GM12878 (cell line): ENCODE measurements around the gene TAS2R14. TPM values are rescaled to one million over a fixed set of nuclear protein-coding genes. Genes with fewer than 3 reads are reported as not detected.

Experiments used
- ATAC-seq: fragments of 200-7000 bp; cut with Tn5 transposase; 3 replicates; pipeline ENCODE4 v1.9.1; 2020; ENCODE audit warnings: mild to moderate bottlenecking, moderate library complexity
- BruUV-seq: library from RNA; stranded (reverse); fragments of 400-500 nt; replicated peaks from 2 replicates; lab custom pipeline; 2021; lab: Mats Ljungman, UMichigan
- CTCF ChIA-PET: fragments of 300-600 bp; sonication (Branson Sonifier 250); formaldehyde crosslinking; extraction: SDS; loops from one replicate; lab custom pipeline; 2021; ENCODE audit warnings: inconsistent platforms; lab: Yijun Ruan, JAX
- POLR2A ChIA-PET: fragments of 350-600 bp; formaldehyde crosslinking; extraction: SDS; loops from one replicate; lab custom pipeline; 2021; ENCODE audit warnings: inconsistent platforms; lab: Charles Lee
- RAD21 ChIA-PET: fragments of 300-600 bp; sonication (Branson Sonifier 250); formaldehyde crosslinking; loops from one replicate; lab custom pipeline; 2023; ENCODE audit warnings: antibody characterized with exemption; ENCODE audit not compliant: unreplicated experiment; lab: Charles Lee
- SMC1A ChIA-PET: fragments of 300-600 bp; sonication (Branson Sonifier 250); formaldehyde crosslinking; loops from one replicate; lab custom pipeline; 2023; ENCODE audit not compliant: unreplicated experiment, uncharacterized antibody; lab: Charles Lee
- DNase-seq: peaks from one replicate; pipeline ENCODE4 v3.0.0-alpha.2; 2011; ENCODE audit warnings: low read depth, low spot score
- FAIRE-seq: peaks from 3 replicates; lab custom pipeline; 2011; peaks lifted over from hg19 to GRCh38; lab: Jason Lieb, UNC
- H2AFZ ChIP-seq: 2 replicates; pipeline ENCODE4 v1.6.0; 2011; ENCODE audit warnings: low read depth, low read length, control low read depth; ENCODE audit not compliant: control insufficient read depth
- H3K27ac ChIP-seq: 2 replicates; pipeline ENCODE4 v1.5.1; 2011; ENCODE audit warnings: control low read depth; ENCODE audit not compliant: control insufficient read depth, insufficient read depth
- H3K27me3 ChIP-seq, 2 experiments: replicated peaks in 1 of 2; 2 replicates each; pipeline versions ENCODE4 v1.6.0 to v1.6.1; 2011; ENCODE audit warnings: low read length in 1 of 2; ENCODE audit not compliant: control insufficient read depth in 2 of 2, insufficient read depth in 2 of 2
- H3K36me3 ChIP-seq, 2 experiments: 2 replicates each; pipeline ENCODE4 v1.5.1; 2011; ENCODE audit warnings: low read length in 1 of 2; ENCODE audit not compliant: control insufficient read depth in 2 of 2, insufficient read depth in 2 of 2
- H3K4me1 ChIP-seq: 2 replicates; pipeline ENCODE4 v1.6.1; 2011; ENCODE audit warnings: mild to moderate bottlenecking, low read length, moderate library complexity, mixed read lengths; ENCODE audit not compliant: control insufficient read depth, insufficient read depth
- H3K4me2 ChIP-seq: 2 replicates; pipeline ENCODE4 v1.6.0; 2011; ENCODE audit warnings: control low read depth; ENCODE audit not compliant: control insufficient read depth, insufficient read depth
- H3K4me3 ChIP-seq: fragments of 200-600 bp; sonication (generic); 2 replicates; pipeline ENCODE4 v1.5.1; 2016
- H3K79me2 ChIP-seq: 2 replicates; pipeline ENCODE4 v1.6.0; 2011; ENCODE audit warnings: low read length; ENCODE audit not compliant: control insufficient read depth, insufficient read depth
- H3K9ac ChIP-seq: 2 replicates; pipeline ENCODE4 v1.8.0; 2011; ENCODE audit warnings: low read length, control low read depth, mixed read lengths; ENCODE audit not compliant: control insufficient read depth, insufficient read depth
- H3K9me3 ChIP-seq: replicated peaks from 3 replicates; pipeline ENCODE4 v1.5.1; 2011; ENCODE audit warnings: mild to moderate bottlenecking, low read length; ENCODE audit not compliant: control insufficient read depth, insufficient read depth
- H4K20me1 ChIP-seq: 2 replicates; pipeline ENCODE4 v1.6.0; 2011; ENCODE audit not compliant: control insufficient read depth, insufficient read depth
- BCLAF1 ChIP-seq: fragments of 450-650 bp; IDR thresholded peaks from 2 replicates; pipeline ENCODE4 v1.6.1; 2017; ENCODE audit warnings: antibody characterized with exemption, mild to moderate bottlenecking, moderate library complexity
- CUX1 ChIP-seq: IDR thresholded peaks from 2 replicates; pipeline ENCODE4 v1.6.1; 2012; ENCODE audit warnings: improper control_type of control experiment, low read depth, low read length; ENCODE audit not compliant: insufficient replicate concordance
- ESRRA ChIP-seq: IDR thresholded peaks from 2 replicates; pipeline ENCODE4 v1.6.1; 2012; ENCODE audit warnings: mild to moderate bottlenecking, low read length, improper control_type of control experiment
- HDAC2 ChIP-seq: fragments of 200-600 bp; sonication (generic); IDR thresholded peaks from 2 replicates; pipeline ENCODE4 v1.6.1; 2017
- HDGF ChIP-seq: fragments of 450-650 bp; IDR thresholded peaks from 2 replicates; pipeline ENCODE4 v1.6.1; 2016; ENCODE audit warnings: antibody characterized with exemption
- IKZF1 ChIP-seq: fragments of 450-650 bp; conservative IDR thresholded peaks from 2 replicates; pipeline ENCODE4 v1.6.1; 2017; ENCODE audit warnings: antibody characterized with exemption, mild to moderate bottlenecking
- MEF2B ChIP-seq: fragments of 450-650 bp; IDR thresholded peaks from 2 replicates; pipeline ENCODE4 v1.6.1; 2018; ENCODE audit warnings: mild to moderate bottlenecking, moderate library complexity; ENCODE audit not compliant: partially characterized antibody, poor library complexity, severe bottlenecking
- MYB ChIP-seq: fragments of 150-350 bp; IDR thresholded peaks from 2 replicates; pipeline ENCODE4 v1.6.1; 2014; ENCODE audit warnings: mild to moderate bottlenecking, low read depth, low read length, borderline replicate concordance
- RELA ChIP-seq: fragments of 450-650 bp; IDR thresholded peaks from 2 replicates; pipeline ENCODE4 v1.8.0; 2014; ENCODE audit warnings: borderline replicate concordance; ENCODE audit not compliant: partially characterized antibody
- TBL1XR1 ChIP-seq: IDR thresholded peaks from 2 replicates; pipeline ENCODE4 v1.6.1; 2012; ENCODE audit warnings: low read depth, low read length, improper control_type of control experiment
- TCF3 ChIP-seq: IDR thresholded peaks from 2 replicates; pipeline ENCODE4 v1.6.1; 2012; ENCODE audit warnings: low read depth, mild to moderate bottlenecking, low read length, borderline replicate concordance; ENCODE audit not compliant: insufficient read depth
- WGBS: methylation state at CpG from one replicate; pipeline ENCODE4 v1.1.6; 2016; ENCODE audit warnings: low lambda C conversion rate; ENCODE audit not compliant: insufficient replicate concordance, insufficient coverage; ENCODE audit errors: missing lambda C conversion rate; 5-methylcytosine and 5-hydroxymethylcytosine counted together
- in situ Hi-C: fragments of 300-500 bp; cut with MboI; formaldehyde crosslinking; loops from 9 replicates; pipeline ENCODE4 v1.14.3; 2018; ENCODE audit warnings: mixed read lengths
- intact Hi-C: fragments of 100-400 bp; cut with micrococcal nuclease; formaldehyde crosslinking; loops from one replicate; pipeline ENCODE4 v1.14.2; 2022; ENCODE audit not compliant: unreplicated experiment
- polyA plus RNA-seq, 11 experiments: library from polyadenylated mRNA; depleted of rRNA in 4 of 11; unstranded in 6 of 11; stranded (reverse) in 5 of 11; fragments of >200 nt; fragmentation: Nextera tagmentation in 4 of 11; fragmentation: Illumina TruSeq in 1 of 11; extraction: Ambion mirVana in 4 of 11; extraction: Trizol in 1 of 11; gene quantifications; 1 replicate in 1 of 11; 2 replicates in 10 of 11; pipeline versions ENCODE4 v1.2.1 to v1.2.3, GENCODE V29; 2011 to 2016; ENCODE audit warnings: inconsistent platforms in 2 of 11, missing spikeins in 2 of 11, low read depth in 1 of 11
- total RNA-seq, 4 experiments: library from RNA; depleted of rRNA in 3 of 4; stranded (reverse); fragments of >200 nt in 3 of 4; fragmentation: Illumina TruSeq in 1 of 4; extraction: Trizol in 1 of 4; gene quantifications; 2 replicates each; pipeline versions ENCODE4 v1.2.1 to v1.2.3, GENCODE V29; 2013 to 2021
- TF ChIP-seq, protein P1 (sequence below): IDR thresholded peaks from 2 replicates; pipeline ENCODE4 v1.6.1; 2011; ENCODE audit warnings: mild to moderate bottlenecking, low read depth, low read length, moderate library complexity; ENCODE audit not compliant: insufficient replicate concordance

TAS2R14 gene
- total and polyA plus RNA-seq, 10 of the 15 experiments (the other 5 are each of a cell fraction or from before 2014, with no cell fraction given): 1.2 to 4.4 (median 2.2) TPM

DNA sequence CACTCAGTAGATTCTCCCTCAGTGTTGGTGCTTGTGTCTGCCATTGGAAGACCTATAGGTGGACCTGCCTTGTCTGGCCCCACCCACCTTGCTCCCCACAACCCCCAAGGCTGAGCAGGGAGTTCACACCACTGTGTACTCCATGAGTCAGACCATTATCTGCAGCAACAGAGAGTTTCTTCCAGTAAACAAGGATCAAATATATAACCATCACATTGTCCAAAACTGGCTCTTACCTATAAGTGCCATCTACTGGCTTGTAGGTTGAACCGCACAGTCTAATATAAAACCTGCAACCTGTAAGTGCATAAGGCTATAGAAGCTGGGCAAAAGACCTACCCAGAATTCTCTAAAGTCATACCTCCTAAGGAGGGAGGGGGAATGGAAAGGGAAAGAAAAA, 37.6 kb downstream of the TAS2R14 start (continued):
- TF ChIP-seq BCLAF1 (no peak), MEF2B (no peak), HDAC2 (no peak), TCF3 (no peak), ESRRA (no peak)
- TF ChIP-seq, protein P1, sequence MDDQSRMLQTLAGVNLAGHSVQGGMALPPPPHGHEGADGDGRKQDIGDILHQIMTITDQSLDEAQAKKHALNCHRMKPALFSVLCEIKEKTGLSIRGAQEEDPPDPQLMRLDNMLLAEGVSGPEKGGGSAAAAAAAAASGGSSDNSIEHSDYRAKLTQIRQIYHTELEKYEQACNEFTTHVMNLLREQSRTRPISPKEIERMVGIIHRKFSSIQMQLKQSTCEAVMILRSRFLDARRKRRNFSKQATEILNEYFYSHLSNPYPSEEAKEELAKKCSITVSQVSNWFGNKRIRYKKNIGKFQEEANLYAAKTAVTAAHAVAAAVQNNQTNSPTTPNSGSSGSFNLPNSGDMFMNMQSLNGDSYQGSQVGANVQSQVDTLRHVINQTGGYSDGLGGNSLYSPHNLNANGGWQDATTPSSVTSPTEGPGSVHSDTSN: no peak

DNA sequence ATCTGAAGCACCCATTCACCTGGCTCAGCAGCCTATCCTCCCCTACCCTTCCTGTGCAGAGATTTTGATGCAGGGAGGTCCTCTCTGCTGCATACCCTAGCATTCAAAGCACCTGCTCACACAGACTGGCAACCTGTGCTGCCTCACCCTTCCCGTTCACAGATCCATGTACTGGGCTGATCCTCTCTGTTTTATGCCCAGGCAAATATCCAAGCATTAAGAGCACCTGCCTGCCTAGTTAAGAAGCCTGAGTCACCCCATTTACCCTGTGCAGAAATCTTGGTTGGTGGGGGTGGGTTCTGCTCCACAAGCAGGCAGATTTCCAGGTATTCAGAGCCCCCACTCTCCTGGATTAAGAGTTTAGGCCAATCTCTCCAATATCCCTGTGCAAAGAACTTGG, 38.1 kb downstream of the TAS2R14 start:
- intact Hi-C loops: no loop called here

More for the DNA sequence above, 38.1 kb downstream of the TAS2R14 start:
- H3K27ac ChIP-seq: no peak overlapping the region
- no peak overlapping the region for H2AFZ ChIP-seq
- H3K36me3 ChIP-seq: no peaks in the 10 kb centered on the region
- ChIA-PET CTCF (interaction anchor here (1.3 kb wide), 1 partner anchor 13 kb away, joined by 4 read pairs; no protein-coding TSS in a partner anchor), RAD21 (no interaction called here), SMC1A (no interaction called here), POLR2A (no interaction called here)
- H3K79me2 ChIP-seq: no peaks in the 10 kb centered on the region
- no peak for DNase-seq
- no peaks in the 10 kb centered on the region for H3K4me1 ChIP-seq
- no peak overlapping the region for H3K9ac ChIP-seq
- 100% methylated on average over 1 of the region's 1 CpG for WGBS
- no peak for FAIRE-seq
- peaks cover 3% of the 10 kb centered on the region; the same call in 2 of the 3 replicates for H3K9me3 ChIP-seq
- H3K4me3 ChIP-seq: no peak overlapping the region
- no peak overlapping the region for H3K4me2 ChIP-seq
- ATAC-seq: no peak
- no peaks in the 10 kb centered on the region for H3K27me3 ChIP-seq
- H4K20me1 ChIP-seq: no peaks in the 10 kb centered on the region
- TF ChIP-seq HDGF (no peak), RELA (no peak), CUX1 (no peak), MYB (no peak), IKZF1 (no peak), TBL1XR1 (no peak)
- no TSS peak for BruUV-seq
- in situ Hi-C loops: no loop called here
